Astrocyte (in vitro differentiated cells and primary cell): ENCODE measurements around the gene OGFOD3.

Experiments used
- EZH2 ChIP-seq: IDR thresholded peaks from 2 replicates; pipeline ENCODE4 v1.6.1; 2012; ENCODE audit warnings: mild to moderate bottlenecking, low read length, inconsistent platforms; ENCODE audit not compliant: insufficient read depth
- TF ChIP-seq, protein P1 (sequence below): IDR thresholded peaks from 2 replicates; pipeline ENCODE4 v1.5.1; 2011; ENCODE audit warnings: low read depth, mild to moderate bottlenecking, inconsistent platforms, low read length, moderate library complexity; ENCODE audit not compliant: insufficient read depth

DNA sequence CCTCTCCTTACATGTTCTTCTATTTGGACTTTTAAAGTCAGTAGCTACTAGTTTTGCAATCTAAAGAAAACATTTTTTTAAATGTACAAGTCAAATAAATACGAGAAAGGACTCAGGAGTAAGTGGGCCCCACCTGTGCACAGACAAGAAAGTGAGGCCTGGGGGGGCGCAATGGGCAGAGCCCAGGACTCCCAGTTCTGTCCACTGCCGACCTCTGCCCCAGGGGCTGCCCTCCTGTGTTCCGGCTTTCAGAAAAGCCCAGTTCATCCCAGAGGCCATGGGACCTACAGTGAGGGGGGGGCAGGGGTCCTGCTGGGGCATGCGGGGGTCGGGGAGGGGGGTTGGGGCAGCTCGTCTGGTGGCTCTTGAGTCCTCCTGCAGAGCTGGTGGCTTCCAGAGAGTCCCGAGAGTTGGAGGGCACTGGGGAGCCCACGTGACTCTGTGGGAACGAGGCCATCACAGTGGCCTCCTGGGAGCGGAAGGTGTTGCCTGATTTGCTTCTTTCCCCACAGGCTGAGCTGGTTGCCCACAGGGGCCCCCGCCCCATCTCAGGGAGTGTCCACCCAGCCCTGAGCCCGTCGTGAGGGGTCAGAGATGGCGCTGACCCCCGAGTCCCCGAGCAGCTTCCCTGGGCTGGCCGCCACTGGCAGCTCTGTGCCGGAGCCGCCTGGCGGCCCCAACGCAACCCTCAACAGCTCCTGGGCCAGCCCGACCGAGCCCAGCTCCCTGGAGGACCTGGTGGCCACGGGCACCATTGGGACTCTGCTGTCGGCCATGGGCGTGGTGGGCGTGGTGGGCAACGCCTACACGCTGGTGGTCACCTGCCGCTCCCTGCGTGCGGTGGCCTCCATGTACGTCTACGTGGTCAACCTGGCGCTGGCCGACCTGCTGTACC lies 44.4 kb downstream of the OGFOD3 start:
- TF ChIP-seq, protein P1, sequence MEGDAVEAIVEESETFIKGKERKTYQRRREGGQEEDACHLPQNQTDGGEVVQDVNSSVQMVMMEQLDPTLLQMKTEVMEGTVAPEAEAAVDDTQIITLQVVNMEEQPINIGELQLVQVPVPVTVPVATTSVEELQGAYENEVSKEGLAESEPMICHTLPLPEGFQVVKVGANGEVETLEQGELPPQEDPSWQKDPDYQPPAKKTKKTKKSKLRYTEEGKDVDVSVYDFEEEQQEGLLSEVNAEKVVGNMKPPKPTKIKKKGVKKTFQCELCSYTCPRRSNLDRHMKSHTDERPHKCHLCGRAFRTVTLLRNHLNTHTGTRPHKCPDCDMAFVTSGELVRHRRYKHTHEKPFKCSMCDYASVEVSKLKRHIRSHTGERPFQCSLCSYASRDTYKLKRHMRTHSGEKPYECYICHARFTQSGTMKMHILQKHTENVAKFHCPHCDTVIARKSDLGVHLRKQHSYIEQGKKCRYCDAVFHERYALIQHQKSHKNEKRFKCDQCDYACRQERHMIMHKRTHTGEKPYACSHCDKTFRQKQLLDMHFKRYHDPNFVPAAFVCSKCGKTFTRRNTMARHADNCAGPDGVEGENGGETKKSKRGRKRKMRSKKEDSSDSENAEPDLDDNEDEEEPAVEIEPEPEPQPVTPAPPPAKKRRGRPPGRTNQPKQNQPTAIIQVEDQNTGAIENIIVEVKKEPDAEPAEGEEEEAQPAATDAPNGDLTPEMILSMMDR: no peak
- no peak for TF ChIP-seq EZH2
